SKM-1 (cell line): ENCODE results near the gene KCNE4.
A peak's percentile ranks its signal among the peaks of the same experiment; 100 is the strongest.

Source experiments
- DNase-seq: peaks from one replicate; lab custom pipeline; 2025; ENCODE audit not compliant: unreplicated experiment; lab: John Stamatoyannopoulos, UW

The KCNE4 gene

GRCh38 chr2:223040527-223040926, 11.5 kb upstream of the KCNE4 start:
- DNase-seq = no peak

DNA sequence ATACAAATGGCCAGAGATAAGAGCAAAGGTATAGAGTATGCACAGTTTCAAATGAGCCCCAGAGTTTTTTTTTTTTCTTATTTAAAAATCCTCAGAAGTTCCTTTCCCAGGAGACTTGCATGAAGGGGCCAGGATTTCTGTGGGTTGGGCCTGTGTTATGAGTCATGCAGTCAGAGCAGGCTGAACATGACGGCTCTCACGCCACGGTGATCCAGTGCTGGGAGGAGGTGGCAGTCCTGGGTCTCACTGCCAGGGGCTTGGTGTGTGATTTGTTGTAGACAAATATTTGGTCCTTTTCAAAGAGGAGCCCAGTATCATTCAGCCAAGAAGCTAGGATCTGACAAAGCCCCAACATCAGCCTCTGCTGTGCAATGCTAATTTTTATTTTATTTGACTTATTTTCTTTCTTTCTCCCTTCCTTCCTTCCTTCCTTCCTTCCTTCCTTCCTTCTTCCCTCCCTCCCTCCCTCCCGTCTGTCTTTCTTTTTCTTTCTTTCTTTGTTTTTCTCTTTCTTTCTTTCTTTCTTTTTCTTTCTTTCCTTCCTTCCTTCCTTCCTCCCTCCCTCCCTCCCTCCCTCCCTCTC, 10.4 kb upstream of the KCNE4 start:
- DNase-seq = no peak

DNA sequence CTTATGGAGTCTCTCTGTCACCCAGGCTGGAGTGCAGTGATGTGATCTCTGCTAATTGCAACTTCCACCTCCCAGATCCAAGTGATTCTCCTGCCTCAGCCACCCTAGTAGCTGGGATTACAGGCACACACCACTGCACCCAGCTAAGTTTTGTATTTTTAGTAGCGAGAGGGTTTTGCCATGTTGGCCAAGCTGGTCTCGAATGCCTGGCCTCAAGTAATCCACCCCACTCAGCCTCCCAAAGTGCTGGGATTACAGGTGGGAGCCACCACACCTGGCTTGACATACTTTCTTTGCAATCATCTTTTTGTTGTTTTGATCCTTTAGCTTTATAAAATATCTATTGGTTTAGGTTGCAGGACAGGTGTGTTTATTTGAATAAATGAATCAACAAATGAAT, 9.7 kb upstream of the KCNE4 start:
- DNase-seq = no peak

DNA sequence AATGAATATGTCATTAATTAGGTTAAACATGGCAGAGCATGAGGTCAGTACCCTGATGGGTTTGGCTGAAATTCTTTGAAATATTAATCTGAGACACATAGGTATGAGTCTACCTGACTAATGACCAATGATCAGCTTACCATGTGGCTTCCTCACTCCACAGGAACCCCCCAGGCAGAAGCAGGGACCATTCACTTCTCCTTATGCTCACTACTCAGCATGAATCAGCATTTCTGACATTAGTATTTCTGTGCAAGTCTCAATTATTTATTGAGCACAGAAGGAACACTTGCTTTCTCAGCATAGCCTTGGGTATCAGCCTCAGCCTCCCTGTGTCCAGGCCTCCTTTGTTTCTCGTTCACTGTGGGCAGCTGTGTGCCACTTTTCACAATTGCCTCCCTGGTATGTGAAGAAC, 9.3 kb upstream of the KCNE4 start:
- peak; percentile 8 for DNase-seq

GRCh38 chr2:223043164-223043941, 8.6 kb upstream of the KCNE4 start:
- peak; percentile 85 for DNase-seq

DNA sequence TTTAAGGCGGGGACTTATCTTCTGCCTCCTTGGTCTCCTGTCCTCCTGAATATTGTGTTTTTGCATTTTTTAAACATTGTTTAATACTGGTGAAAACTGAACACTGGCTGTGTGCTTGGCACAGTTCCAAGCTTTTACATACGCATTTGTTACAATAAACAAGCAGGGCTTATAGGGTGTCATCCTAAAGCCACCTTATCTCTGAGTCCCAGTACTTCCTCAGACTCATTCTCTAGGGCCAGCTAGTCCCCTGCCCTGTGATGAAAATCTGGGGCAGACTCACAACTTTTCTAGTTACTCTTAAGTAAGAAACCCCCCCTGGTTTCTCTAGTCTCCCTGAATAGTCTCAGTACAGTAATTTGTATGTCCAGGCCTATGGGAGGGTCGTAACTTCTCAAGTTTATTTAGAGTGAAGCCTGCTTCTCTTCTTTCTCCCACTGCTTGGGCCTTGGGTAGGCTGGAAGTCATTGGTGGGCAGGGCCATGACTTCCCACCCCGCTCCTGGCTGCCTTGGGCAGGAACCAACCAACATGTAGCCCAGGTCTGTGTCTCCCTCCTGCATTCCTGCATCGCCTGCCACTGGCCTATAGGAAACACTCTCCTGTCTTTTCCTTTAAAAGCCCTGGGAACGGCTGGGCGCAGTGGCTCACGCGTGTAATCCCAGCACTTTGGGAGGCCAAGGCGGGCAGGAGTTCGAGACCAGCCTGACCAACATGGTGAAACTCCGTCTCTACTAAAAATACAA, 7.7 kb upstream of the KCNE4 start:
- peak; percentile 5 for DNase-seq

DNA sequence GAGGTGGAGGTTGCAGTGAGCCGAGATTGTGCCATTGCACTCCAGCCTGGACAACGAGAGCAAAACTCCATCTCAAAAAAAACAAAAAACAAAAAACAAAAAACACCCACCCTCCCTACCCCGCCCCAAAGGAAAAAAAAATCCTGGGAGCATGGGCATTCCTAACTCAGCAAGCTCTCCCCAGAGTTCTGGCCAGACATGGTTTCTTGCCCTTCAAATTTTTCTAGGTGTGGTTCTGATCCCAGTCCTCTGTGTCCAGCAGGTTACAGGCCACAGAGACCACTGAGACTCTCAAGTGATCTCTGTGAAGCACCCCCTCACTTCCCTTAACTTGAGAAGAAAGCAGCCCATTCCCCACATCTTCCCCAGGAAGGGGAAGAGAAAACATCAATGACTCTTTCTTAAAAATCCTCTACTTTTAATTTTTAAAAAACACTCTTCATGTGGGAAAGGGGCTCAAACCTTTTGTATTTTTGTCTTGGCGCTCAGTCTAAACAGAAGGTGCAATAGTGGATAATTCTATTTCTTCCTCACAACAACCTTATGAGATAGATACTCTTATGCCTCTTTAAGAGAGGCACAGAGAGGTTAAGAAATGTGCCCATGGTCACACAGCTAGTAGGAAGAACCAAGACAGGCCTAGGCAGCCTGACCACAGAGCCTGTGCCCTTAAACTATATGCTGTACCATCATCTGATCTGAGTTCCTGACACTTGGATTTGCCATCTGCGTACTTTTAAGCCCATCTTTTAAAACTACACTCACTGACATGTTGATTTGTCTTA, 6.9 kb upstream of the KCNE4 start:
- DNase-seq = no peak

GRCh38 chr2:223046470-223047040, 5.4 kb upstream of the KCNE4 start:
- DNase-seq = peak; percentile 25

DNA sequence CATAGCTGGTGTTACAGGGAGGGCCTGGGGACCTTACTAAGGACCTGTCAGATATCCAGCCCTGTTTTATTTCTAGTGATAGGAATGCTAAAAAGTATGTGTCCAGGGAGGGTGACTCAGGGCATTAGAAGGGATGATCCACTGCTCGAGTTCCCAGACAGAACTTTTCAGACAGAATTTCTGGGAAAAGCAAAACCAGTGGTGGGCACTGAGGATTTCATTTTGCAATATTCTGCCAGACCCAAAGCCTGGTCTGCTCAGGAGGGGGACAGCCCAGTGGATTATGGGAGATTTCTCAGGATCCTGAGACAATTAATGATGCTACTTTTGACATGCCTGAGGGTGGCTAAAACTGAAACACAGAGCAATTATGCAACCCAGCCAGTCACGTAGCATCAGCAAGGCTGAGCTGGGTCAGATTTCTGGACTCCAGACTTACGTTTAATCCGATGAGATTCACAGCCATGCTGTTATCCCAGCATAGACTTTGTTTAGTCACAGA, 4.7 kb upstream of the KCNE4 start:
- no peak for DNase-seq

DNA sequence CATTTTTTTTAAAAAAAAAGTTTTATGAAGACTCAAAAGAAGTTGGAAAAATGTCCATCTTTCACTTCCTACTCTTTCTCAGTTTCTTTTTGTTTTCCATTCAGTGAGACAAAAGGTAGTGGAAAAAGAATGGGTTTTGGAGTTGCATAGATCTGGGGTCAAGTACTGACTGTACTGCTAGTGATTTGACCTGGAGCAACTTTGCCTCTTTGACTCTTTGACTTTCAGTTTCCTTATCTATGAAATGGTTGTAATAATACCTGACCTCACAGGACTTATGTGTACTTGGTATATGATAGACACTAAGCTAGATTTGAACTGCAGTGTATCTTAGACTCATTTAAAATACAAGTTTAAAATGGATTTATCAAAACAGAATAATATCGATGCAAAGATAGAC, 3.5 kb upstream of the KCNE4 start:
- no peak for DNase-seq

DNA sequence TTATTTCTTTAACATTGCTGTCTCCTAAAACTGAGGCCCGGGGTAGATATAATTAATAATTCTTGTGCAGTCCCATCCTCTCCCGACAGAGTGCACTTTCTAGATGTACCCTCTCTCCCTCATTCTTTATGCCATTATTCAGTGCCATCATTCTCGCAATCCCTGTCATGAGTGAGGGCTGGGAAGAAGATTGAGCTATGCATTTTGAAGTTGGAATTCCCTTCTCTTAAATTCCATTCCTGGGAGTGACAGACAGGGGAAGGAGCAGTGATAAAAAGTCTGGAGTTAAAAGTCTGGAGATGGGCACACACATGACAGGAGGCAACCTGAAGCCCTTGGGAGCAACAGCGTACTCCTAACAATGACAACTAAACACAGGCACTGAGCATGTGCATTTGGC, 2.6 kb upstream of the KCNE4 start:
- no peak for DNase-seq

GRCh38 chr2:223050188-223050587, 1.8 kb upstream of the KCNE4 start:
- DNase-seq = no peak

DNA sequence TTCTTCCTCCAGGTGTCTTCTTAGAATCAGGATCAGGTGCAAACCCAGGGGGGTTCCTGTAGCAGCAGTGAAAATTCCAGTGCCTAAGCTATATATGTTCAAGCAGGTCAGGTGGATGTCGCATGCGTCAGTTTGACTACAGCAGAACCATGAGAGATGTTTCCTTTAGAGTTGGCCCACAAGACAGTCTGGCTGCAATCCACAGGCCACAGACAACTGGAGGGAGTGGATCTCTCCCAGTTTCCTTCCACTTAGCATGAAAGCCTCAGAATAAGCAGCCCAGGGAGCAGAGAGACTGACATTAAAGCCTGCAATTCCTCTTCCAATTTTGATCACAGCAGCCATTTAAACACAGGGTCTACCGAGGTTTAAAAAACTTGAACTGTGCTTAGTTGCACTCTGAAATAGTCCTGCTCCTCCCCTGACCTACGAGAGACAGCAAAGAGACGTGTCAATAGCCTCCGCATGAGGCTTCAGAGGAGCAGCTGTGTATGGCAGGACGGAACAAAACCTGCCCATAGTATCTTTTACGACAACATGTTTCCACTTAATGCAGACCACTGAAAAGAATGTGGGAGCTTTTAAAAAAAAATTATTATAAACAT, 988 bp upstream of the KCNE4 start:
- no peak for DNase-seq

DNA sequence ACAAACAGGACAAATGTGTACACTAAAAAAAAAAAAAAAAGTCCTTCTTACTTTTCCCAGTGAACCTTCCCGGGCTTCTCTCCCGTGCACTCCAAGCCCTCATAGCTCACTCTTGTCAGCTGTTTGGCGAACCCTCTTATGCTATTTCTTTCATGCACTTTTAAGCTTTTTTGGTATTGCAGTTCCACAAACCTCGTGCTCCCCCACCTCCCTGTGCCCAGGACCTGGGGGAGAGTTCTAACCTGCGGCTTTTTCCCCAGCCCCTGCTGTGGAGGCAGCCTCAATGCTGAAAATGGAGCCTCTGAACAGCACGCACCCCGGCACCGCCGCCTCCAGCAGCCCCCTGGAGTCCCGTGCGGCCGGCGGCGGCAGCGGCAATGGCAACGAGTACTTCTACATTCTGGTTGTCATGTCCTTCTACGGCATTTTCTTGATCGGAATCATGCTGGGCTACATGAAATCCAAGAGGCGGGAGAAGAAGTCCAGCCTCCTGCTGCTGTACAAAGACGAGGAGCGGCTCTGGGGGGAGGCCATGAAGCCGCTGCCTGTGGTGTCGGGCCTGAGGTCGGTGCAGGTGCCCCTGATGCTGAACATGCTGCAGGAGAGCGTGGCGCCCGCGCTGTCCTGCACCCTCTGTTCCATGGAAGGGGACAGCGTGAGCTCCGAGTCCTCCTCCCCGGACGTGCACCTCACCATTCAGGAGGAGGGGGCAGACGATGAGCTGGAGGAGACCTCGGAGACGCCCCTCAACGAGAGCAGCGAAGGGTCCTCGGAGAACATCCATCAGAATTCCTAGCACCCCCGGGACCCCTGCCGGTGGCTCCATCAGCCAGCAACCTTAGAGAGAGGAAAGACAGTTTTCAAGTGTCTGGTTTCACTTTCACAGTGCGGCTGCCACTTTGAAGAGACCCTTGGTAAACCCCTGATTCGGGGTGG, 826 bp downstream of the KCNE4 start:
- DNase-seq = no peak

DNA sequence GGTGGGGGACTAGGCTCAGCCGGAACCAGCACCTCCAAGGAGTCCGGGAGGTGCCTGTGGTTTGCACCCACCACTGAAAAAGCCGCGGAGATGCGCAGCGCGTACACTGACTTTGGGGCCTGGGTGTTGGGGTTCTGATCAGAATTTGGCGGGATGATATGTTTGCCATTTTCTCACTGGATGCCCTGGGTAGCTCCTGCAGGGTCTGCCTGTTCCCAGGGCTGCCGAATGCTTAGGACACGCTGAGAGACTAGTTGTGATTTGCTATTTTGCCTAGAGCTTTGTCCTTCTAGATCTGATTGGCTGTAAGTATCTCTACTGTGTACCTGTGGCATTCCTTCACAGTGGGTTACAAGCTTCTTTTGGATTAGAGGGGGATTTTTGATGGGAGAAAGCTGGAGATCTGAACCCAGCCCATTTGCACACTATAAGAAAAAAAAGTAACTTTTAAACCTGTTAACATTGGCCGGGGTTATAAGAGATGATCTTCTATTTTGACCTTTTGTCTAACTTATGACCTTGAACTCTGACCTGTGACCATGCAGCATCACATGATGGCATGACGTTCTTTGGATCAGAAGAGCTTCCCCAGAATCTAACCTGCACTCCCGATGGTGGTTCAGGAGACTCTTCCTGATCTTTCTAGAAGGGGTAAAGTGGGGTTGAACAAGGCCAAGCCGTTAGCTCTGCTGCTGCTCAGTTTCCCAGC, 1.6 kb downstream of the KCNE4 start:
- DNase-seq = no peak

GRCh38 chr2:223054193-223054781, 2.3 kb downstream of the KCNE4 start:
- no peak for DNase-seq

DNA sequence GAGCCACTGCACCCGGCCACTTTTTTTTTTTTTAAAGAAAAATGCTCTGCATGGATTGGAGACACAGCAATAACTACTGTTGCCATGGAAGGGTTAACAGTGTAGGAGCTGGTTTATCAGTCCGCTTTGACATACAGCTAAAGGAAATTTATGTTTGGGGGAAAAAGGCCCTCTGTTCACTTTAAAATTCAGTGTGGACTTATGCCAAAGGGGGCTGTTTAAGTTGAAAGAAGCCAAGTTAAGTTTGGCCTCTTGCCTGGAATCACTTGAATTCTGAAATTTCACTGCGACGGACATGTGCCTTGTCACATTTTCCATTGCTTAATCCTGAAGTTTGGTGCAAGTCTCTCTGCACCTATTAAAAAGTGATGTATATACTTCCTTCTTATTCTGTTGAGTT, 3.1 kb downstream of the KCNE4 start:
- DNase-seq = no peak

- no peak for DNase-seq
These were observed 3.8 kb downstream of the KCNE4 start for GRCh38 chr2:223055836-223056235.
